Measurements from ENCODE around the gene SLC39A8. TPM values are rescaled to one million over a fixed set of nuclear protein-coding genes. Genes with fewer than 3 reads are reported as not detected.

SLC39A8 gene
- total RNA-seq, 2 experiments from 2014 or later, result 79.6 to 83.0 TPM

- Mint-ChIP-seq H3K9me3 (ENCODE audit: insufficient read depth) (no peaks in the 10 kb centered on the region), H3K4me3 (no peak overlapping the region), H3K36me3 (ENCODE audit: low read depth) (peaks cover 56% of the 10 kb centered on the region), H3K27ac (no peak overlapping the region), H3K27me3 (ENCODE audit: low read depth) (no peaks in the 10 kb centered on the region), H3K4me1 (ENCODE audit: low read depth) (peaks cover 65% of the 10 kb centered on the region)
- DNase-seq (no peak), ATAC-seq (no peak)
- CTCF ChIA-PET, result interaction anchor here (1.1 kb wide), 1 partner anchor 38 kb away, joined by 5 read pairs; no protein-coding TSS in a partner anchor
- POLR2A ChIA-PET, result no interaction called here
These were observed 6.9 kb downstream of the SLC39A8 start for GRCh38 chr4:102338405-102338804.

GRCh38 chr4:102335616-102336015, 9.7 kb downstream of the SLC39A8 start:
- Mint-ChIP-seq H3K27ac (no peak overlapping the region), H3K9me3 (ENCODE audit: insufficient read depth) (no peaks in the 10 kb centered on the region), H3K36me3 (ENCODE audit: low read depth) (peaks cover 56% of the 10 kb centered on the region), H3K4me1 (ENCODE audit: low read depth) (peaks cover 44% of the 10 kb centered on the region), H3K27me3 (ENCODE audit: low read depth) (no peaks in the 10 kb centered on the region), H3K4me3 (no peak overlapping the region)
- CTCF ChIA-PET, result interaction anchor here (0.6 to 2.6 kb wide), 2 partner anchors 36 to 748 kb away, joined by 3 to 7 read pairs; no protein-coding TSS in a partner anchor
- no peak for DNase-seq
- POLR2A ChIA-PET, result interaction anchor here (0.6 kb wide), 1 partner anchor 48 kb away, joined by 5 read pairs; no protein-coding TSS in a partner anchor
- peak; percentile 39 for ATAC-seq

GRCh38 chr4:102334624-102335023, 10.7 kb downstream of the SLC39A8 start:
- no peak overlapping the region for H3K27ac Mint-ChIP-seq
- peaks cover 43% of the 10 kb centered on the region for H3K4me1 Mint-ChIP-seq (ENCODE audit: low read depth)
- H3K36me3 Mint-ChIP-seq (ENCODE audit: low read depth), result peaks cover 51% of the 10 kb centered on the region
- no peak overlapping the region for H3K4me3 Mint-ChIP-seq
- POLR2A ChIA-PET, result no interaction called here
- no peak for ATAC-seq
- H3K9me3 Mint-ChIP-seq (ENCODE audit: insufficient read depth), result no peaks in the 10 kb centered on the region
- H3K27me3 Mint-ChIP-seq (ENCODE audit: low read depth), result no peaks in the 10 kb centered on the region
- CTCF ChIA-PET, result interaction anchor here (2.6 kb wide), 1 partner anchor 35 kb away, joined by 7 read pairs; no protein-coding TSS in a partner anchor
- DNase-seq, result no peak

- Mint-ChIP-seq H3K4me1 (ENCODE audit: low read depth) (peaks cover 41% of the 10 kb centered on the region), H3K9me3 (ENCODE audit: insufficient read depth) (no peaks in the 10 kb centered on the region), H3K36me3 (ENCODE audit: low read depth) (peaks cover 45% of the 10 kb centered on the region), H3K4me3 (no peak overlapping the region), H3K27me3 (ENCODE audit: low read depth) (no peaks in the 10 kb centered on the region), H3K27ac (no peak overlapping the region)
- ChIA-PET POLR2A (no interaction called here), CTCF (no interaction called here)
- no peak for ATAC-seq
- no peak for DNase-seq
These were observed 11.5 kb downstream of the SLC39A8 start for GRCh38 chr4:102333787-102334186.

GRCh38 chr4:102328045-102328444, 17.2 kb downstream of the SLC39A8 start:
- H3K4me1 Mint-ChIP-seq (ENCODE audit: low read depth), result peaks cover 21% of the 10 kb centered on the region

GRCh38 chr4:102326951-102327350, 18.3 kb downstream of the SLC39A8 start:
- Mint-ChIP-seq H3K27me3 (ENCODE audit: low read depth) (no peaks in the 10 kb centered on the region), H3K9me3 (ENCODE audit: insufficient read depth) (no peaks in the 10 kb centered on the region), H3K36me3 (ENCODE audit: low read depth) (peaks cover 15% of the 10 kb centered on the region), H3K4me1 (ENCODE audit: low read depth) (peaks cover 27% of the 10 kb centered on the region), H3K27ac (no peak overlapping the region), H3K4me3 (no peak overlapping the region)
- DNase-seq, result no peak
- CTCF ChIA-PET, result no interaction called here
- no peak for ATAC-seq
- POLR2A ChIA-PET, result interaction anchor here (1.1 kb wide), 1 partner anchor 10 kb away, joined by 3 read pairs; no protein-coding TSS in a partner anchor

More at GRCh38 chr4:102328045-102328444, 17.2 kb downstream of the SLC39A8 start:
- Mint-ChIP-seq H3K27me3 (ENCODE audit: low read depth) (no peaks in the 10 kb centered on the region), H3K9me3 (ENCODE audit: insufficient read depth) (no peaks in the 10 kb centered on the region), H3K27ac (no peak overlapping the region), H3K4me3 (no peak overlapping the region), H3K36me3 (ENCODE audit: low read depth) (peaks cover 20% of the 10 kb centered on the region)
- POLR2A ChIA-PET, result no interaction called here
- DNase-seq (no peak), ATAC-seq (no peak)
- CTCF ChIA-PET, result no interaction called here

- DNase-seq (no peak), ATAC-seq (no peak)
- ChIA-PET CTCF (no interaction called here), POLR2A (no interaction called here)
- H3K27ac Mint-ChIP-seq, result no peak overlapping the region
- peaks cover 17% of the 10 kb centered on the region for H3K36me3 Mint-ChIP-seq (ENCODE audit: low read depth)
- H3K9me3 Mint-ChIP-seq (ENCODE audit: insufficient read depth), result no peaks in the 10 kb centered on the region
- H3K27me3 Mint-ChIP-seq (ENCODE audit: low read depth), result no peaks in the 10 kb centered on the region
- H3K4me3 Mint-ChIP-seq, result no peak overlapping the region
- H3K4me1 Mint-ChIP-seq (ENCODE audit: low read depth), result peaks cover 35% of the 10 kb centered on the region
These were observed 20.6 kb downstream of the SLC39A8 start for GRCh38 chr4:102324730-102325129.

GRCh38 chr4:102322736-102323135, 22.5 kb downstream of the SLC39A8 start:
- DNase-seq (no peak), ATAC-seq (no peak)
- peaks cover 27% of the 10 kb centered on the region for H3K36me3 Mint-ChIP-seq (ENCODE audit: low read depth)
- H3K4me3 Mint-ChIP-seq, result no peak overlapping the region
- POLR2A ChIA-PET, result interaction anchor here (1.0 kb wide), 2 partner anchors 15 to 22 kb away, joined by 4 read pairs; no protein-coding TSS in a partner anchor
- H3K4me1 Mint-ChIP-seq (ENCODE audit: low read depth), result peaks cover 28% of the 10 kb centered on the region
- no peak overlapping the region for H3K27ac Mint-ChIP-seq
- CTCF ChIA-PET, result interaction anchor here (1.0 to 1.1 kb wide), 2 partner anchors 27 to 685 kb away, joined by 3 read pairs; no protein-coding TSS in a partner anchor
- no peaks in the 10 kb centered on the region for H3K9me3 Mint-ChIP-seq (ENCODE audit: insufficient read depth)
- H3K27me3 Mint-ChIP-seq (ENCODE audit: low read depth), result no peaks in the 10 kb centered on the region

GRCh38 chr4:102321260-102321995, 23.9 kb downstream of the SLC39A8 start:
- Mint-ChIP-seq H3K9me3 (ENCODE audit: insufficient read depth) (peaks cover 4% of the 10 kb centered on the region), H3K4me1 (ENCODE audit: low read depth) (peaks cover 28% of the 10 kb centered on the region), H3K36me3 (ENCODE audit: low read depth) (peaks cover 35% of the 10 kb centered on the region), H3K4me3 (no peak overlapping the region), H3K27me3 (ENCODE audit: low read depth) (no peaks in the 10 kb centered on the region), H3K27ac (no peak overlapping the region)
- CTCF ChIA-PET, result interaction anchor here (1.0 to 1.3 kb wide), 4 partner anchors 20 to 26 kb away, joined by 3 to 5 read pairs (median 4); no protein-coding TSS in a partner anchor
- ATAC-seq (no peak), DNase-seq (no peak)
- POLR2A ChIA-PET, result interaction anchor here (1.0 kb wide), 1 partner anchor 14 kb away, joined by 4 read pairs; no protein-coding TSS in a partner anchor

GRCh38 chr4:102319594-102319993, 25.7 kb downstream of the SLC39A8 start:
- Mint-ChIP-seq H3K36me3 (ENCODE audit: low read depth) (peaks cover 43% of the 10 kb centered on the region), H3K27ac (no peak overlapping the region), H3K4me1 (ENCODE audit: low read depth) (peaks cover 24% of the 10 kb centered on the region), H3K4me3 (no peak overlapping the region), H3K9me3 (ENCODE audit: insufficient read depth) (peaks cover 4% of the 10 kb centered on the region), H3K27me3 (ENCODE audit: low read depth) (no peaks in the 10 kb centered on the region)
- ATAC-seq (no peak), DNase-seq (no peak)
- ChIA-PET POLR2A (no interaction called here), CTCF (interaction anchor here (2.3 kb wide), 1 partner anchor 20 kb away, joined by 7 read pairs; no protein-coding TSS in a partner anchor)

GRCh38 chr4:102318526-102318925, 26.8 kb downstream of the SLC39A8 start:
- DNase-seq (no peak), ATAC-seq (no peak)
- no peak overlapping the region for H3K27ac Mint-ChIP-seq
- peaks cover 24% of the 10 kb centered on the region for H3K4me1 Mint-ChIP-seq (ENCODE audit: low read depth)
- no peaks in the 10 kb centered on the region for H3K27me3 Mint-ChIP-seq (ENCODE audit: low read depth)
- ChIA-PET POLR2A (no interaction called here), CTCF (interaction anchor here (0.8 to 2.3 kb wide), 2 partner anchors 19 to 112 kb away, joined by 3 to 7 read pairs; no protein-coding TSS in a partner anchor)
- H3K9me3 Mint-ChIP-seq (ENCODE audit: insufficient read depth), result peaks cover 4% of the 10 kb centered on the region
- H3K4me3 Mint-ChIP-seq, result no peak overlapping the region
- H3K36me3 Mint-ChIP-seq (ENCODE audit: low read depth), result peaks cover 49% of the 10 kb centered on the region

GRCh38 chr4:102318105-102318504, 27.2 kb downstream of the SLC39A8 start:
- Mint-ChIP-seq H3K9me3 (ENCODE audit: insufficient read depth) (peaks cover 4% of the 10 kb centered on the region), H3K4me1 (ENCODE audit: low read depth) (peaks cover 22% of the 10 kb centered on the region), H3K27me3 (ENCODE audit: low read depth) (no peaks in the 10 kb centered on the region), H3K36me3 (ENCODE audit: low read depth) (peaks cover 51% of the 10 kb centered on the region), H3K27ac (no peak overlapping the region), H3K4me3 (no peak overlapping the region)
- DNase-seq (no peak), ATAC-seq (no peak)
- CTCF ChIA-PET, result interaction anchor here (0.8 to 2.3 kb wide), 2 partner anchors 18 to 113 kb away, joined by 3 to 7 read pairs; no protein-coding TSS in a partner anchor
- POLR2A ChIA-PET, result no interaction called here
